PC-9 (cell line): ENCODE measurements around the gene SPDYE4.

Experiments
- CTCF ChIP-seq: fragments of 200-600 bp; sonication (generic); conservative IDR thresholded peaks from 2 replicates; pipeline ENCODE4 v1.6.1; 2017; ENCODE audit warnings: mixed run types, antibody characterized with exemption, mild to moderate bottlenecking, moderate library complexity
- EZH2 ChIP-seq: fragments of 200-600 bp; sonication (generic); IDR thresholded peaks from 2 replicates; pipeline ENCODE4 v1.8.0; 2017; ENCODE audit warnings: antibody characterized with exemption, low read depth

GRCh38 chr17:8747742-8748141 is 10.6 kb downstream of the SPDYE4 start:
- no peak for TF ChIP-seq CTCF
- no peak for TF ChIP-seq EZH2
